ENCODE measurements around the gene OR6T1. TPM values are rescaled to one million over a fixed set of nuclear protein-coding genes. Genes with fewer than 3 reads are reported as not detected.

OR6T1 gene
- polyA plus RNA-seq (2013, experiment 1 of 2; ENCODE audit: insufficient read length), result not detected
- not detected for polyA plus RNA-seq (2013, experiment 2 of 2; ENCODE audit: insufficient read length)

- no peak for DNase-seq
Measured at GRCh38 chr11:123943738-123944137, at the start of gene OR6T1. TSS of gene OR6T1 (minus strand) at chr11:123943838. CDS start at chr11:123943838, 0 bp downstream.

- DNase-seq, result no peak
Measured at GRCh38 chr11:123979311-123979710, 35.7 kb upstream of the OR6T1 start.

DNA sequence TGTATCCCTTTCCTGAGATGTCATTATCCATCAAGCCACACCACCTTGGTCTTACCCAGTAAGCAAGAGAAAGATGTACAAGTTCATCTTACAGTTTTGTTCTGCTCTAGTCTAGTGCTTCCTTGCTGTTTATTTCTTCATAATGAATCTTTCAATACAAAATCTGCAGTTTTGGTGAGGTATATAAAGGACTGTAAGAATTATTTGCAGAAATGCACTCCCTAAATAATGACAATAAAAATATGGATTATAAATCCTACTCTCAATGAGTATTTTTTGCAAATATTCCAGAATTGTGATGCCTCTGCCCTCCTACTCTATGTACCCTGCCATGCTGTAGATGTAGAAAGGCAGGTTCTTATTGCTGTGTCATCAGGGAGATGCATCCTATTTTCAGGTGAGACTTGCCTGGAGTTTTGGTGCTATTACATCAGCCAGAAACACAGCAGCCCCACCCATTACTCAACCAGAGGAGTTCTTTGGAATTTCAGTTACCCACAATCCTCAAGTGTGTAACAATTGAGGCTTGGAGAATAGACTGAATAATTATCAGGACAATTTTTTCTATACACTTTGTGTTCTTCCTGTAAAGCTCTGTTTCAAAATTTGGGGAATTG, 34.2 kb upstream of the OR6T1 start, which contains the start of gene OR10S1:
Gene OR10S1 (minus strand): TSS at position 51 of the 617 bp plus-strand sequence. CDS start 117 bp downstream, outside the sequence.
- DNase-seq, result no peak

GRCh38 chr11:123976770-123977560, 33.3 kb upstream of the OR6T1 start:
- DNase-seq, result no peak

GRCh38 chr11:123973816-123974215, 30.2 kb upstream of the OR6T1 start:
- peak; percentile 69 for DNase-seq

DNA sequence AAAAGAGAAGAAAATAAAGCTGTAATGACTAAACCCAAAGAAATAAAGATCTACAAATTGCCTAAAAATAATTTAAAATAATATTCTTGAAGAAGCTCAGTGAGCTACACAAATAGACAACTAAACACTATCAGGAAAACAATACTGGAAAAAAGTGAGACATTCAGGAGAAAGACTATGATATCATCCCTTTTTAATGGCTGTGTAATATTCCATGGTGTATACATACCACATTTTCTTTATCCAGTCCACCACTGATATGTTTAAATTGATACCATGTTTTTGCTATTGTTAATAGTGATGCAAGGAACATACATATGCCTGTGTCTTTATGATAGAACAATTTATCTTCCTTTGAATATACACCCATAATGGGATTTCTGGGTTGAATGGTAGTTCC, 13.1 kb upstream of the OR6T1 start:
- DNase-seq, result no peak

GRCh38 chr11:123945132-123945531, 1.5 kb upstream of the OR6T1 start:
- DNase-seq, result no peak

GRCh38 chr11:123942413-123942812, 1.2 kb downstream of the OR6T1 start:
- DNase-seq, result no peak

- no peak for DNase-seq
Measured at GRCh38 chr11:123939317-123939716, 4.3 kb downstream of the OR6T1 start, which contains the start of gene OR4D5. TSS of gene OR4D5 (plus strand) at chr11:123939617. CDS start at chr11:123939617, 0 bp downstream.

GRCh38 chr11:123924027-123924426, 19.6 kb downstream of the OR6T1 start:
- DNase-seq, result no peak

DNA sequence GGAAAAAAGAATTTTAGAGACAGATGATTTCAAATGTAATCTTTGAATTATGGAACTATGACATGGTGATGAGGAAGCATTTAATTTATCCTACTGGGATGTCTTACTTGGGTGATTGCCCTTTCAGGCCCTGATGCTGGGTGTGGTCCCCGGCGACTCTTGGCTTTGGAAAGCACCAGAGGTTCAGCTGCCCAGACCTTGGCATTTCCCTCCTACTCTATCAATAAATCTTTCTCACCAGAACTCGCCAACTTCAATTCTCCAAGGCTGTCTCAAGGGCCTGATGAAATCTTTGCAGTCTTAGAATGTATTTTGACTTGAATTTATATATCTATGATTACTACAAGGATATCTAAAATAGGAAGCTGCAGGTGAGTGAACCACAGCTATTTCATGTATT, 22.7 kb downstream of the OR6T1 start:
- no peak for DNase-seq

- no peak for DNase-seq
Measured at GRCh38 chr11:123905826-123906225, 37.8 kb downstream of the OR6T1 start.

GRCh38 chr11:123904932-123905331, 38.7 kb downstream of the OR6T1 start:
- DNase-seq, result no peak

DNA sequence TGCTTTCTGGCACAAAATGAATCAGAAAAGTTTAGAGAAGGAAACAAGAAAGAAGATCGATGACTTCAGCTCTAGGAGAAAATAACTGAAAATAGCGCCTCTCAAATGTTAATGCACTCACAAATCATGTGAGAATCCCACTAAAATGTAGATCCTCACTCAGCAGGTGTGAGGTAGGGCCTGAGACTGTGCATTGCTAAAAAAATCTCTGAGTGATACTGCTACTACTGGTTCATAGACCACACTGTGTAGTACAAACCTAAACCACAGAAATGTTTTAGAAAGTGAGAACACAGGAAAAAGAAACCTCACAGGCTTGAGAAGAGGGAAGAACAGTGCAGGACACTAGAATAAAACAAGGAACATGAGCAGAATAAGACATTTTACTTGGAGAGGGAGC, 39.7 kb downstream of the OR6T1 start:
- no peak for DNase-seq

DNA sequence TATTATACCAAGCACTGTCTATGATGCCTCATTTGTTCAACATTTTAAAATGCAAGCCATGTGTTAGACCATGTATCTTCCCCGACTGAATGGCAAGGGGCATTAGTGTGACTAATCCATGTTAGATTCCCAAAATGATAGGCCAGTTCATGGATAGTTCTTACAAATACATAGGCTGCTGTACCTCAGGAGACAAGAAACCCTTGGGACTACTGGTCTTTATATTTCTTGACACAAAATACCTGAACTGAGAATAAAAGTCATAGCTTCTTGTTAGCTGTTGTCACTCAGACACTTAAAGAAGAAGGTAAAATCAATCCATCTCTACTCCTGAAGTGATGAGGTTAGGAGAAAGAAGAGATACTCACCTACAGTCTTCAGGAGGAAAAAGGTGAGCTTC, 41.8 kb downstream of the OR6T1 start, which contains the start of gene OR8D4:
Gene OR8D4 (plus strand): TSS at position 301 of the 400 bp plus-strand sequence. CDS start 4,265 bp downstream, outside the sequence.
- no peak for DNase-seq

- DNase-seq, result no peak
Measured at GRCh38 chr11:123899792-123900191, 43.8 kb downstream of the OR6T1 start.
